HG02642 (cell line): ENCODE measurements around the gene APBA1.
"Not testable (repeated sequence)": the region's sequence is repeated elsewhere in the genome, so short reads cannot be mapped to it uniquely, and the experiment has no call there.

Source experiments
- ATAC-seq: cut with Tn5 transposase; IDR thresholded peaks from one replicate; pipeline ENCODE4 v1.9.1; 2021; ENCODE audit warnings: mild to moderate bottlenecking; ENCODE audit not compliant: unreplicated experiment, poor library complexity

APBA1 gene

DNA sequence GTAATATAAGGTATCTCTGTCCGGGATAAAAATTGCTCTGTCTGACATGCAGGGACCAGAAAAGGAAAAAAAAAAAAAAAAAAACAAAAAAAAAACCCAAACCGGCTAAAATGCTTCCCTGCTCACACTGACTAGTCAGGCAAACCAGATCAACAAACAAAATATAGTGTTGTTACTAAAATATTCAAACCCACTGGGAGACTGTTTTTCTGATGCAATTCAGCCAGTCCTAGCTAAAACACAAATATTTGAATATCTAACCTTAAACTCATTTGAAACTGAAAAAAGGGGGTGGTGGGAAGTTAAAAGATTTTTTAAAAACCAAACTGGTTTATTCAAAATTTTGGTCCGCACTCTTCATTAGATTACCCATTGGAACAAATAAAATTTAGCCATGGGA, 61.0 kb downstream of the APBA1 start:
- no peak for ATAC-seq

DNA sequence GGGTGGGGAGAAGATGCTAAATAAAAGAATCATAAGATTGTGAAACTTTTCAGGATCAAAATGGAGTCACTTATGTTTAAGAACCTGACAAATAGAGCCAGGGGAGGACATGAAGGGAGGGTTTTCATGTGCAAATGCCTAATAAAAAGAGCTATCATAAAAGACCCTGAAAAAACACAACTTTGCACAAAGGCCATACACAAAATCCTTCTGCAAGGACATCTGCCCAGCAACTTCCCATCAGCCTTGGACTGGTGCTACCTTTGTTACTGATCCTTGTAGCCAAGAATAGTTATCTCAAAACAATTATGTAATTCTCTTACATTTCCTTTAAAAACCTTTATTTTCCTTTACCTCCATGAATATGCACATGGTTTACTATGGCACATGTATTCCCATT, 63.0 kb downstream of the APBA1 start:
- no peak for ATAC-seq

DNA sequence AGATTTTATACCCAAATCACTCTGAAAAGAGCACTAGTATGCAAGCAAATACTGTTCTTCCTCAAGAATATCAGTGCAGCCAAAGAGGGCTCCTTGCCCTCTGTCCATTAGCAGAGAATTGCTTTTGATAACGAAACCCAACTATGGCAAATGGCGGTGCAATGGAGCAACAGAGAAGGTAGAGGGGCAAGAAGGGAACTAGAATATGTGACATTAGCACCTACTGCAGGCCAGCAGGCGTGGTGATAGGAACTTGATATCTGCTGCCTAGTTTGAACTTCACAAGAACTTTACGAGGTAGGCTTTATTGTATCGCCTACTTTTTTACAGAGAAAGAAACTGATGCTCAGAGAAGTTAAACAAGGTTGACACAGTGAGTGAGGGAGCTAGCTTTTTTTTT, 66.1 kb downstream of the APBA1 start:
- ATAC-seq: no peak

DNA sequence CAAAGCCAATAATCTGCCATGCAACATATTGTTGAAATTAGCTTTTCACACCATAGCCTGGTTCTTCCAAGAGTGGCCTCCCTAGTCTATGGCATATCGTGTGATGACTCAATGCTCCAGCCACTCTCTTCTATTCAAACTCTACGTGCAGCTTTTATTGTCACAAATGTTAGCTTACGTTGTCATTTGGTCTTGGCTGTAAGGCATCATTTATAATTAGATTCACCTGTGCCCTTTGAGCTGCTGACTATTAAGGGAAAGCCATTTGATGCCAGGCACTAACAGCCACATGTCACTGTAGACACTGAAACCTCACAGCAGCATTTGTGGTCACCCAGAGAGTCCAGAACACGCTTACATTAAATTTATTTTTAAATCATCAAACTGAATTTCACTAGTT, 66.8 kb downstream of the APBA1 start:
- no peak for ATAC-seq

DNA sequence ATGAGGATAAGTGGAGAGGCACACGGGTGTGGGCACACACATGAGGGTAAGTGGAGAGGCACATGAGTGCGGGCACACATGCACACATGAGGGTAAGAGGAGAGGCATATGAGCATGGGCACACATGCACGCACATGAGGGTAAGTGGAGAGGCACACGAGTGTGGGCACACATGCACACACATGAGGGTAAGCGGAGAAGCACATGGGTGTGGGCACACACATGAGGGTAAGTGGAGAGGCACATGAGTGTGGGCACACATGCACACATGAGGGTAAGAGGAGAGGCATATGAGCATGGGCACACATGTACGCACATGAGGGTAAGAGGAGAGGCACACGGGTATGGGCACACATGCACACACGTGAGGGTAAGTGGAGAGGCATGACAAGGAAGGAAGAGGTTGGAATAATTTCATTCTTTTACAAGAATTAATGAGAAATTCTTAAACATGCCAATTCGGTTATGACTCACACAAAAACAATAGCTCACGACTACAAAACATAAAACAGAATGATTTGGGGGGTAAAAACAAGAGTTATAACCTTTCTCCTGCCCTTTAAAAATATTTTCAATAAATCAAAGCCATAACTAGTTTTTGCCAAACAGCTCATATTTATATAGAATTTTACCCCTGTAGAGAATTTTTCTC, 67.5 kb downstream of the APBA1 start:
- no peak for ATAC-seq

DNA sequence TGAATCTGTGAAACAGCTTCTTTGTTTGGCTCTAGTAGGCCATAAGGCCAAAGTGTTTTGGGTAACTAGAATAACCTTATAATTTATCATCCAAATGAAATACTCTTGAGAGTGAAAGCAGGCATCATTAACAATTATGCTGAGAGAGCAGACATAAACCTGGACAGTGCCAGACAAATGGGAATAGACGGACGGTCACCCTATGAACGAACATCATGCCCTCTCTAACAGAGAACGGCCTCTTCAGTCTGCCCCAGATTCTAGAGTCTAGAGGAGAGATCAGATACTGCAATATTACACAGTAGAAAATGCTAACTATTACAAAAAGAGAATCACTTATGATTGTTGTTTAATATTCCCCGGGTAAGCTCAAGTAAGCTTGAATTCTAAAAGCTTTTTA, 68.5 kb downstream of the APBA1 start:
- no peak for ATAC-seq

DNA sequence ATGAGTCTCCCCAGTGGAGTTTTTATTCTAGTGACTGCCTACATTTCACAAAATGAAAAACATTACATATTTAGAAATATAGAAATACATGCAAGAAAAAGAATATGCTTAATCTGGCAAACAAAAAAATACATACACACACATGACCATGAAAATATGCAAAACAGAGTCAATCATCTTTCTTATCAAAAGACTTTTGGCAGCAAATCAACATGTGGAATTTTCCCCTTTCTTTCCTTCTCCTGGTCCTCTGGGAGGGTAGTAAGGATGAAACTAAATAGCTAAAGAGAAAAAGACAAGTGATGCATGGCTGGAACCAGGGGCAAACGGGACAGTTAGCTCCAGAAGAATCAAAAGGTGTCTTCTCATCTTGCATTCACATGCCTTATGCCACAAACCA, 69.4 kb downstream of the APBA1 start:
- ATAC-seq: no peak

DNA sequence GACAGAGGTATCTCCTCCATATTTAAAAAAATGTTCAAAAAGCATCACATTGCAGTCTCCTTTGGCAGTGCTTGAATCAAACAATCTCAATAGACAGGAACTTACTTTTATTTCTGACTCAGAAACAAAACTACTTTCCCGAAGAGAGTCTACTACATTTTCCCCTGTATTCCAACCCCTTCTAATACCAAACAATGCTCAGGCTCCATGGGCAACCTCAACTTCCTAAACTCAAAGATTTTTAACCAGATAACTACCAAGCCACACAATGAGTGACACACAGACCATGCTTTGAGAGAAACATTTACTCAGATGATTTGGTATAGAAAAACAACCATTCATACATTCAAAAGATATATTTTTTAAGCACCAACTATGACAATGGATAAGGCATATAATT, 70.5 kb downstream of the APBA1 start:
- ATAC-seq: no peak

DNA sequence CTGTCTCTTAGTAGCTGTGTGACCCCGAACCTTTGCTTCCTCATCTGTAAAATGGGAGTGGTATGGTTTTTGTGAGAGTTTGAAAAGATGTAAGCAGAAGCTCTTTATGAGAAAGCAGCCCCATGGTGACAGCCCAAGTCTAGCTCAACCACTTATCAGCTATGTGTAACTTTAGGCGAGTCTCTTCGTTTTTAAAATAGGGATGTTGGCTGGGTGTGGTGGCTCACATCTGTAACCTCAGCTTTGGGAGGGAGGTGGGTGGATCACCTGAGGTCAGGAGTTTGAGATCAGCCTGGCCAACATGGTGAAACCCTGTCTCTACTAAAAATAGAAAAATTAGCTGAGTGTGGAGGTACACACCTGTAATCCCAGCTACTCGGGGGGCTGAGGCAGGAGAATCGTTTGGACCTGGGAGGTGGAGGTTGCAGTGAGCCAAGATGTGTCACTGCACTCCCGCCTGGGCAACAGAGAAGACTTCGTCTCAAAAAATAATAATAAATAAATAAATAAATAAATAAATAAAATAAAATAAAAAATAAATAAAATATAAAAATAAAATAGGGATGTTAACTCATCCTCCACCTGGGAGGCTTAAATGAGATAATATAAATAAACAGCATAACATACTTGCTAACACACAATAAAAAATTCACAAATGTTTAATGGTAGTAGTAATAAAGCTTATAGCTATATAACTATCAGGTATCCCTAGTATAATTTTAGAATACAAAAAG, 71.7 kb downstream of the APBA1 start:
- no peak for ATAC-seq

DNA sequence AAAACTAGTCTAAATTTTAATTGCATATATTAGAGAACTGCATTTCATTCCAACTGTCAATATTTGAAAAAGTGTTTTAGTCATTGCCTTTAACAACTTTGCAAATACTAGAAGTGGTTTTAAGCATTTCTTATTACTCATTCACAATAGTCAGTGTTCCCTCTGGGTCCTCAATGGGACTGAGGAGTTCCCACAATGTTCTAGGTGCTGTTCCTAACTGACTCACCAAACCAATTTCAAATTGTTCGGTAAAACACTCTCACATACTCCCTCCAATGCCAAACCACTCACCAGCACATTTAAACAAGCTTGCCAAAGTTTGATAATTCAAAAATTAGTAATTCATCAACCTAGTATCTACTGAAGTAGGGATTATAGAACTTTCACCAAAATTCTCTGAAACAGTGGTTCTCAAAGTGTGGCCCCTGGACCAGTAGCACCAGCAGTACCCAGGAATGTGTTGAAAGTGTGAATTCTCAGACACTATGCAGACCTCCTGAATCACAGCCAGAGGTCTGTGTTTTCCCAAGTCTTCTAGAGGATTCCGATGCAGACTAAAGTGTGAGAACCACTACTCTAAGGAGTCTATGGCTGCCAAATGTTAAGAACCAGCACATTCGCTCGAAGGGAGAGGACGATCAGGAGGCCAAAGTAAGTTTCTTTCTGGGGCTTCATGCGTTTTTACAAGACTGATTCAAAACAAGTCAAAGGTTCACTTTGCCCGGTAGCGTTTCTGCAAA, 72.8 kb downstream of the APBA1 start:
- no peak for ATAC-seq

DNA sequence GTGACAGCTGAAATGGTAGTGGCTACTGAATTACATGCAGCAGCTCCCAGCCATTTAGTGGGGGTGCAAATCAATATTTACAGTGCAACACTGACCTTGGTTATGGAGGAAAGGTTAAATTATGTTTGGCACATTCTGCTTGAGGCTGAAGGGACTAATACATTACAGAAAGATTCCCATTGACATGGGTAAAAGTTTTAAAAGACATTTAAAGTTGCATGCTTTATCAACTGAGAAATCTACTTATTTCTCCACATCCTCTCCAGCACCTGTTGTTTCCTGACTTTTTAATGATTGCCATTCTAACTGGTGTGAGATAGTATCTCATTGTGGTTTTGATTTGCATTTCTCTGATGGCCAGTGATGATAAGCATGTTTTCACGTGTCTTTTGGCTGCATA, 75.3 kb downstream of the APBA1 start:
- ATAC-seq: not testable (repeated sequence)

DNA sequence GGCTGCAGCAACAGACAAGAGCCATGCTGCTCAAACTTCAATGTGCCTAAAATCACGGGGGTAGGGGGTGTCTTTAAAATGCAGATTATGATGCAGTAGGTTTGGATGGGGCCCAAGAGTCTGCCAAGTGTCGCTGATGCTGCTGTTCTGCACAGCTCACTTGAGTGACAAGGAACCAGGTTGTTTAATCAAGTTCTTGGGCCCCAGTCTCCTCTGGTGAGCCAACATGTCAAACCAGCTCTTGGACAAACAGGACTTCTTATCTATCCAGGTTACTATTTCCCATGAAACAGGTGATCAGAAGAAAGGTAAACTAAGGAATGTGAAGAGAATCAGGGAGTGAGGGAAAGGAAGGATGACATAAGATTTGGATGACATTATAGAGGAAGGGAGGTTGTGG, 78.0 kb downstream of the APBA1 start:
- no peak for ATAC-seq

DNA sequence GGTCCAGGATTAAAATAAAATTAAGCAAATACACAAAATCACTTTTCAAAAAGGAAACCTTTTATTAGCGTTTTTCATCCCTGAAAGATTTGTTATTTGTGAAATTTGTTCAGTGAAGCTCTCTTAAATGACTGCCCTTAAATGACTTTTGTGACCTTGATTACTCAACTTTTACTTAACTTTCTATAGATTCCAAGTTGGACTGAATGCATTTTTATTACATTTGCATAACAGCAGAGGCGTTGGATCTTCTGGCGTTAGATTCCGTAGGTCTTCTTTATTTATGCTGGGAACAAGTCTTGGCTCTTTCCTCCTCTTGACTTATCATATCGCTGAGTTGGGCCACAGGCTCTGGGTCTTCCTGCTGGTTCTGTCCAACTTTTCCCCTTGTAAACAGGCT, 78.4 kb downstream of the APBA1 start:
- ATAC-seq: no peak

DNA sequence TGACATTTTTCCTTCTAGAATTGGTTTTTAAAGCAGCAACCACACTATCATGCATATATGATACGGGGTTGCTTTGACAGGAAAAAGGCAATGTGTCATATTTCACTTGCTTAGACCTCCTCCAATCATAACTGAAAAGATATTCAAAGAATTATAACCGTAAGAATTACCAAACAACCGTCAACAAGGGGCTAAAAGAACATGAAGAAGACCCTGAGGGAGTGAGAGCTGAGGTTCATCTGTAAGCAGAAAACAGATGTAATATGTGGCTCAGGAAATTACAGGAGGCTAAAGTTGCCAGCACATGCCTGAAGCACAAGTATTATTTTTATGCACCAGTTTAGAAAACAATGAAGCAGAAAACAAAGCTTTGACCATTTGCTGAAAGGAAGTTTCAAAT, 78.9 kb downstream of the APBA1 start:
- no peak for ATAC-seq

DNA sequence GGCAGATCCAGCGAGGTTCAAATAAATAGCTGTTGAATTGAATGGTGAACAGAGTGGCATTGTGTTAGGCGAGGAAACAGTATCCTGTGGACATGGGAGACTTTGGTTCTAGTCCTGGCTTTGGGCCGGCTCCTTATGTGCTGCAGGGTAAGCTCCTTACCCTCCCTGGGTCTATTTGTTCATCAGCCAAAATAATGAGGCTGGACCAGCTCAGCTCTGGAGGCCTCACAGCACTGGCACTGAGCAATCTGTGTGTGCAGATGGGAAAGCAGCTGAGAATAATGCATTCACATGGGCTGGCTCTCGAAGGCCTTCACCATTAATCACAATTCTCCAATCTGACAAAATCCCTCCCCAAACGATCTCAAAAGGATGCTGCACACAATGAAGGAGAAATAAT, 81.9 kb downstream of the APBA1 start:
- ATAC-seq: no peak

DNA sequence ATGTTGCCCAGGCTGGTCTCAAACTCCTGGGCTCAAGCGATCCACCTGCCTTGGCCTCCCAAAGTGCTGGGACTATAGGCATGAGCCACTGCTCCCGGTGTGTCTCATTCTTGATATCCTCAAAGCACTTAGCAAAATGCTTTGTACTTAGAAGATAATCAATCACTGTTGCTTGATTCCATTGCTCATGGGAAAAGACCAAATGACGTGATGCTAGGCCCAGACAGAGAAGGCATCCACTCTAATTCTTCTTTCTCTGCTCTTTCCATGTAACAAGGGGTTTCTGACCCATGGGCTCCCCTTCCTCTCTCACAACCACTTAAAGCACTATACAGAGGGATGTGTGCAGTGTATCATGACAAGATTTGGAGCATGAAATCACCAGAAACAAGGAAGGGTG, 83.0 kb downstream of the APBA1 start:
- ATAC-seq: no peak

DNA sequence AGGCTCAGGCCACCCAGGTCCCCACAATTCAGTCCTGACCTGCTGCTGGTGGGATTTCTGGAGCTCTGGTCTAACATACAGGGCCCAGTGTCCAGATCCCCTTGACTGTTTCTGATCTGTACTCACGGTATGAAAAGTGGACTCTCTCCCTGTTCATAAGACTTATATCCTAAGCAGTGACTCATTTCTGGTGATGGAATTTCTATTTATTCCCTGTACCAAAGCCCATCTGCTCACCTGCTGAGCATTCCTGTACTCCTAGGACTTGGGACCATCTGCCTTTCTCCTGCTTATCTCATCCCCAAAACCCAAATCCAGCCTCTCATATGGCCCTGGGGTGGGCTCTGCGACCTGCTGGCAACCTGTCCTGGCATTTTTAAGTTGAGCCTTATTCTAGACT, 86.6 kb downstream of the APBA1 start:
- no peak for ATAC-seq

DNA sequence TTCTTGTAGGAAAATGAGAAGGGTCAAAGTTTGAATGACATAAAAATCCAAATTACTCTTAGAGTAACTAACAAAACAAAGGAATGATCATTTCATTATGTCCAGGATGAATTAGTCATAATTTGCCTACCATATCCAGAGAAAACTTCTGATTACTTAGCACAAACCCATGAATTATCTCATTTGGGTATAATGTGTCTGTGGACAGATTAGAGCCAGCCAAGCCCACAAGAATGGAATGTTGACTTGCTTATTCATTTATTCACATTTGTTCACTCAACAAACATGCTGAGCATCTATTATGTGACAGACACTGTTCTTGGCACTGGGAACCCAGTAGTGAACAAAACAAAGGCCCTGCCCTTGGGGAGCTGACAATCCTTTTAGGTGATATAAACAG, 87.4 kb downstream of the APBA1 start:
- no peak for ATAC-seq

DNA sequence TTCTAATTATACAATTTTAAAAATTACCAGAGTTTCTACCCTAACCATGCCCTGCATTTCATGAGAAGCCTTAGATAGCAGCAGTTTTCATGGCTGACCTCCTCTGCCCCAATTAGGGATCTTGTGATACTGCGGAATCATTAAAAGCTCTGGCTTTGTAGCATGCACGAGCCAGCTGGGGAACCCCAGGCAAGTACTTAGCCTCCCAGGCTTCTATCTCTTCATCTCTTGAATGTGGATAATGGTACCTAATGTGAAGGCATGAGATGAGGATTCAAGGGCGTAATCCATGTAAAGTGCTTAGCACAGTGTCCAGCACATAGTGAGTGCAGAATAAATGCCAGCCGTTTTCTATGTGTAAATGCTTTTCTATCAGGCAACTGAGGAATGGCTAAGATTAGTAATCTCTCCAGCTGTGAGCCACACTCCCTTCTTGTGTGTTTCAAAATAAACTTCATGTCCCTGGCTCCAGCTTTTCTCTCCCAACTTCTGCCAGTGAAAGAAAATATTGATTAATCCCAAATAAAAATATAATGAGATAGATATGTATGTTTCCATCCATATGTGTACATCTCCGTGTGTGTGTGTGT, 88.4 kb downstream of the APBA1 start:
- no peak for ATAC-seq

DNA sequence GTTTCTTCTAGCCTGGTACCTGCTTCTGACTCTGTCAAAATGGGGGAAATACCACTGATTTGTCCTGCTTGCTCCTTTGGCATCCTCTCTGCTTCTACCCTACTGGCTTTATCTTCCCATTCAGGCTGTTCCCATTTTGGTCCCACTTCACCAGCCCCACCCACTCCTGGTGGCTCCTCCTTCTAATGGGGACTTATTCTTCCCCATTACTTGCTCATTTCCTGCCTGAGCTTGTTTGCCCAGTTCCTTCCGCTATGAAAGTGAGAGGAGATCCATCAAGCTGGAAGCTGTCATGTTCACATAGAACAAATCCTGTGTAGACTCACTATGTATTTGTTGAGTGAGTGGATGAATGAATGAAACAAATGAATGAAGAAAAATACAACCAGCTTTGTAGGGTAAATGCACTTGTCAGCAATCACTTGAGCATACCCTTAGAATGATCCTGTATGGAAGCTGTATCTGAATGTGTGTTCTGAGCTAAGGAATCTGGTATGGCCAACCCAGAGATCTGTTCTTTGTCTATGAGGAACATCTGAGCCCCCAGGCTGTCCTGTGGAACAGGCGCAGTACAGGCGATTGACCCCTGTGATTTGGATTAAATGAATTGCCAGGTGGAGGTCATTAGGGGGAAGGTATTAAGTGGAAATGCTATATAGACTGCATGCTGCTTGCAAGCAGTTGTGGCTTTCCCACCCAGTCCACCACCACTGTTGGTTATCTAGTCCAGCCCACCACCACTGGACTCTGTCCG, 89.5 kb downstream of the APBA1 start:
- no peak for ATAC-seq

DNA sequence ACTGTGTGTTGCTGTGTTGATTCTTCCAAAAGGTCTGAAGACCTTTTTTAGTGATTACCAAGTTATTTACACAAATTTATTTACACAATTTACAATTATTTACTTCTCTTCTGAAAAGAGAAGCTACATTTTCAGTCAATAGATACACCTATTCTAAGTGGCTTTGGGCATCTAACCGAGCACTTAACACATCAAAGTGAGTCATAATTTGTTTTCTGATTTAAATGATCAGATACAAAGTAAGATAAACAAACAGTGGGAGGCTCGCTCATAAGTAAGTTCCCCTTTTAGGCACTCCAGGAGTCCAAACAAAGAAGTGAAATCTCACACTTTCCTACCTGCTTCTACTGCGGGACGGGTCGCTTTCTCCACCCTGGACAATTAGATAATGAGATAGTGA, 90.2 kb downstream of the APBA1 start:
- no peak for ATAC-seq
